ENCODE data around the gene ATP4A.

ATP4A gene

GRCh38 chr19:35563207-35563829 is at the start of gene ATP4A:
Gene ATP4A (minus strand): TSS chr19:35563658. CDS start chr19:35563629, 29 bp downstream.
- no peak for DNase-seq (ENCODE audit: low read depth)
- TF ChIP-seq CTCF (IDR thresholded peaks at IDR 0.05; ENCODE audit: low read depth, low read length), result no peak

GRCh38 chr19:35612559-35613321 is 49.3 kb upstream of the ATP4A start, which contains the start of gene HAUS5:
Gene HAUS5 (plus strand): TSS chr19:35612735. CDS start chr19:35612795, 60 bp downstream.
- peak; percentile 88 for DNase-seq (ENCODE audit: low read depth)
- H3K4me3 ChIP-seq (ENCODE audit: low read depth, low read length), result peak within 1 kb of the TSS; percentile 86
- TF ChIP-seq POLR2A (IDR thresholded peaks at IDR 0.05; ENCODE audit: extremely low read depth, insufficient read length) (peak; percentile 65), CTCF (IDR thresholded peaks at IDR 0.05; ENCODE audit: low read depth, low read length) (no peak), MAX (IDR thresholded peaks at IDR 0.05; ENCODE audit: low read depth, low read length) (peak; percentile 49), MYC (IDR thresholded peaks at IDR 0.05; ENCODE audit: low read depth, low read length) (peak; percentile 38; the same call in 1 of the 2 replicates)

More at GRCh38 chr19:35563207-35563829, at the start of gene ATP4A:
- no peak within 1 kb of the TSS for H3K4me3 ChIP-seq (ENCODE audit: low read depth, low read length)

- TF ChIP-seq MYC (IDR thresholded peaks at IDR 0.05; ENCODE audit: low read depth, low read length), result no peak
- no peak for TF ChIP-seq POLR2A (IDR thresholded peaks at IDR 0.05; ENCODE audit: extremely low read depth, insufficient read length)
- TF ChIP-seq CTCF (IDR thresholded peaks at IDR 0.05; ENCODE audit: low read depth, low read length), result no peak
- TF ChIP-seq MAX (IDR thresholded peaks at IDR 0.05; ENCODE audit: low read depth, low read length), result no peak
- H3K4me3 ChIP-seq (ENCODE audit: low read depth, low read length), result no peak overlapping the region
These were observed 48.7 kb upstream of the ATP4A start for GRCh38 chr19:35612224-35612558.

GRCh38 chr19:35609851-35610353 is 46.4 kb upstream of the ATP4A start:
- DNase-seq (ENCODE audit: low read depth), result no peak
- TF ChIP-seq CTCF (IDR thresholded peaks at IDR 0.05; ENCODE audit: low read depth, low read length) (no peak), POLR2A (IDR thresholded peaks at IDR 0.05; ENCODE audit: extremely low read depth, insufficient read length) (no peak), MAX (IDR thresholded peaks at IDR 0.05; ENCODE audit: low read depth, low read length) (no peak), MYC (IDR thresholded peaks at IDR 0.05; ENCODE audit: low read depth, low read length) (no peak)
- no peak overlapping the region for H3K4me3 ChIP-seq (ENCODE audit: low read depth, low read length)

More at GRCh38 chr19:35612224-35612558, 48.7 kb upstream of the ATP4A start:
- no peak for DNase-seq (ENCODE audit: low read depth)

- peak; percentile 16 for DNase-seq (ENCODE audit: low read depth)
- no peak overlapping the region for H3K4me3 ChIP-seq (ENCODE audit: low read depth, low read length)
- TF ChIP-seq POLR2A (IDR thresholded peaks at IDR 0.05; ENCODE audit: extremely low read depth, insufficient read length) (no peak), MYC (IDR thresholded peaks at IDR 0.05; ENCODE audit: low read depth, low read length) (no peak), MAX (IDR thresholded peaks at IDR 0.05; ENCODE audit: low read depth, low read length) (no peak), CTCF (IDR thresholded peaks at IDR 0.05; ENCODE audit: low read depth, low read length) (no peak)
These were observed 44.8 kb upstream of the ATP4A start for GRCh38 chr19:35608251-35608650.
